Panc1 (cell line): ENCODE data around the gene ADAMTS15.

ENCODE experiments used
- POLR2AphosphoS5 ChIP-seq: IDR thresholded peaks from 2 replicates; pipeline ENCODE4 v1.6.1; 2012; ENCODE audit warnings: mild to moderate bottlenecking, low read depth, low read length, moderate library complexity
- TCF7L2 ChIP-seq: IDR thresholded peaks from 2 replicates; pipeline ENCODE4 v1.6.1; 2011; ENCODE audit warnings: mild to moderate bottlenecking, low read depth, low read length, inconsistent platforms
- TF ChIP-seq, protein P1 (sequence below): fragments of 450-650 bp; IDR thresholded peaks from 2 replicates; pipeline ENCODE4 v1.5.1; 2017; ENCODE audit warnings: mild to moderate bottlenecking
- TF ChIP-seq, protein P2 (sequence below), 2 experiments: IDR thresholded peaks; 2 replicates each; pipeline ENCODE4 v1.6.1; 2011 to 2012; ENCODE audit warnings: low read depth in 2 of 2, control low read depth in 1 of 2, low read length in 1 of 2, mild to moderate bottlenecking in 1 of 2, moderate library complexity in 1 of 2; ENCODE audit not compliant: insufficient read depth in 1 of 2

DNA sequence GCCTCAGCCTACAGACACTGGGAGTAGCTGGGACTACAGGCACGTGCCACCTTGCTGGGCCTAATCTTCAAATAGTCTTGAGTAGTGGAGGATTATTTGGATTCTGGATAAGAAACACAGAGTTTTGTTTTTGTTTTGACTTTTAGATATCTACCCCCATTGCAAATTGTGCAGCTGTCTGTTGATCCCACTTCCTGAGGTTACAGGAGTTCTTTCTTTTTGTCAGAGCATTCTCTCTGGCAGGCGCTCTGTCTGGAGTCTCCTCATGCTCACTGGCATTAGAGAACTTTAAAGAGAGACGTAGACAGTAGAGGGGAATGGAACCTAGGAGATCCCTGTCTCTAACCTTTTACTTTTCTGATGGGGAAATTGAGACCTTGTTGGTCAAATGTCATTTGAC lies 12.3 kb upstream of the ADAMTS15 start:
- TF ChIP-seq, protein P1, sequence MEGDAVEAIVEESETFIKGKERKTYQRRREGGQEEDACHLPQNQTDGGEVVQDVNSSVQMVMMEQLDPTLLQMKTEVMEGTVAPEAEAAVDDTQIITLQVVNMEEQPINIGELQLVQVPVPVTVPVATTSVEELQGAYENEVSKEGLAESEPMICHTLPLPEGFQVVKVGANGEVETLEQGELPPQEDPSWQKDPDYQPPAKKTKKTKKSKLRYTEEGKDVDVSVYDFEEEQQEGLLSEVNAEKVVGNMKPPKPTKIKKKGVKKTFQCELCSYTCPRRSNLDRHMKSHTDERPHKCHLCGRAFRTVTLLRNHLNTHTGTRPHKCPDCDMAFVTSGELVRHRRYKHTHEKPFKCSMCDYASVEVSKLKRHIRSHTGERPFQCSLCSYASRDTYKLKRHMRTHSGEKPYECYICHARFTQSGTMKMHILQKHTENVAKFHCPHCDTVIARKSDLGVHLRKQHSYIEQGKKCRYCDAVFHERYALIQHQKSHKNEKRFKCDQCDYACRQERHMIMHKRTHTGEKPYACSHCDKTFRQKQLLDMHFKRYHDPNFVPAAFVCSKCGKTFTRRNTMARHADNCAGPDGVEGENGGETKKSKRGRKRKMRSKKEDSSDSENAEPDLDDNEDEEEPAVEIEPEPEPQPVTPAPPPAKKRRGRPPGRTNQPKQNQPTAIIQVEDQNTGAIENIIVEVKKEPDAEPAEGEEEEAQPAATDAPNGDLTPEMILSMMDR, result no peak
- TF ChIP-seq, protein P2, sequence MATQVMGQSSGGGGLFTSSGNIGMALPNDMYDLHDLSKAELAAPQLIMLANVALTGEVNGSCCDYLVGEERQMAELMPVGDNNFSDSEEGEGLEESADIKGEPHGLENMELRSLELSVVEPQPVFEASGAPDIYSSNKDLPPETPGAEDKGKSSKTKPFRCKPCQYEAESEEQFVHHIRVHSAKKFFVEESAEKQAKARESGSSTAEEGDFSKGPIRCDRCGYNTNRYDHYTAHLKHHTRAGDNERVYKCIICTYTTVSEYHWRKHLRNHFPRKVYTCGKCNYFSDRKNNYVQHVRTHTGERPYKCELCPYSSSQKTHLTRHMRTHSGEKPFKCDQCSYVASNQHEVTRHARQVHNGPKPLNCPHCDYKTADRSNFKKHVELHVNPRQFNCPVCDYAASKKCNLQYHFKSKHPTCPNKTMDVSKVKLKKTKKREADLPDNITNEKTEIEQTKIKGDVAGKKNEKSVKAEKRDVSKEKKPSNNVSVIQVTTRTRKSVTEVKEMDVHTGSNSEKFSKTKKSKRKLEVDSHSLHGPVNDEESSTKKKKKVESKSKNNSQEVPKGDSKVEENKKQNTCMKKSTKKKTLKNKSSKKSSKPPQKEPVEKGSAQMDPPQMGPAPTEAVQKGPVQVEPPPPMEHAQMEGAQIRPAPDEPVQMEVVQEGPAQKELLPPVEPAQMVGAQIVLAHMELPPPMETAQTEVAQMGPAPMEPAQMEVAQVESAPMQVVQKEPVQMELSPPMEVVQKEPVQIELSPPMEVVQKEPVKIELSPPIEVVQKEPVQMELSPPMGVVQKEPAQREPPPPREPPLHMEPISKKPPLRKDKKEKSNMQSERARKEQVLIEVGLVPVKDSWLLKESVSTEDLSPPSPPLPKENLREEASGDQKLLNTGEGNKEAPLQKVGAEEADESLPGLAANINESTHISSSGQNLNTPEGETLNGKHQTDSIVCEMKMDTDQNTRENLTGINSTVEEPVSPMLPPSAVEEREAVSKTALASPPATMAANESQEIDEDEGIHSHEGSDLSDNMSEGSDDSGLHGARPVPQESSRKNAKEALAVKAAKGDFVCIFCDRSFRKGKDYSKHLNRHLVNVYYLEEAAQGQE (IDR thresholded peaks at IDR 0.05; ENCODE audit: insufficient read depth in 1 of 2, low read depth in 2 of 2, low read length in 1 of 2), result no peak
- TF ChIP-seq TCF7L2 (no peak), POLR2AphosphoS5 (no peak)
